SKM-1 treated with dmso at 0.1 percent for 144 hours (cell line): ENCODE measurements around the gene ZBTB44.

ENCODE experiments used
- DNase-seq: peaks from one replicate; lab custom pipeline; 2025; ENCODE audit not compliant: unreplicated experiment; lab: John Stamatoyannopoulos, UW

Gene ZBTB44

DNA sequence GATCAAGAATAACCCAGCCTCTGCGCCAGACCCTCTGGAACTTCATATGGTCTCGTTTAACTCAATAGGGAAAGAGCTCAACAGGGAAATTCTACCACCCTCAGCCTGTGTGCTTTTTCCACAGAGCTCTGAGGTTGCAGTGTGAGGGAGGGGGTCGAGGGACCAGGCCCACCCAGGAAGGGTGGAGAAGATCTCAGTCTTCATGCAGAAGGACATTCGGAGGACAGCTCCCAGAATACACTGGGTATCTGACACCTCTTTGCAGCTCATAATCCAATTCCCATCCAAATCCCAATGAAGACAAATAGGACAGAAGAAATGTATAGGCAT lies 98.5 kb downstream of the ZBTB44 start:
- DNase-seq = no peak

DNA sequence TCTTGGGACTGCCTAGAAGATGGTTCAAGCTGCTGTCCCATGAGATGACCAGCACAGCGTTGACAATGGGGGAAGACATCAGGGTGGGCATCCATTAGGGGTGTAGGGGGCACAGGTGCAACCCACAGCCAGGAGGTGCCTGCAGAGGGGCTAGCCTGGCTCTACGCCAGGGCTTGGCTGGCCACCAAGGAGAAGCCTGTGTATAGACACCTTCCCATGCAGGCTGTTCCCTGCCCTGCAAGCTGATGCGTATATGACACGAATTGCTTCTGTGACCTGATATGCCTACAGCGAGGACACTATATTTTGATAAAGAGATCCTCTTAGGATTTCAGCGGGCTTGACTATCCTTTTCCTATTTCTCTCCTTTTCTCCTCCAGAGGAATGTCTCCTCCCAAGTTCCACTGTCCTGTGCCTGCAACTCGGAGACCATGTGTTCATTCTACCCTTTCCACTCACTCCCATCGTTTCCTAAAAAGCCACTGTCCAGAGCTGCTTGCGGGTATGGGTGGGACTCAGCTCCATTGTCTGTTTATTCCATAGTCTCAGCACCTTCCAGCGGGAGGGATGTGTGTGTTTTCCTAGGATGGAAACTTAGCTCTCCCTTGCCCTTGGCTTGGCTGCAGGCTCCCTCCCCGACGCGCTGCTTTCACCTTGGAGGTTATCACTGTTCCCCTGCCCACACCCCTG lies 99.0 kb downstream of the ZBTB44 start:
- no peak for DNase-seq

DNA sequence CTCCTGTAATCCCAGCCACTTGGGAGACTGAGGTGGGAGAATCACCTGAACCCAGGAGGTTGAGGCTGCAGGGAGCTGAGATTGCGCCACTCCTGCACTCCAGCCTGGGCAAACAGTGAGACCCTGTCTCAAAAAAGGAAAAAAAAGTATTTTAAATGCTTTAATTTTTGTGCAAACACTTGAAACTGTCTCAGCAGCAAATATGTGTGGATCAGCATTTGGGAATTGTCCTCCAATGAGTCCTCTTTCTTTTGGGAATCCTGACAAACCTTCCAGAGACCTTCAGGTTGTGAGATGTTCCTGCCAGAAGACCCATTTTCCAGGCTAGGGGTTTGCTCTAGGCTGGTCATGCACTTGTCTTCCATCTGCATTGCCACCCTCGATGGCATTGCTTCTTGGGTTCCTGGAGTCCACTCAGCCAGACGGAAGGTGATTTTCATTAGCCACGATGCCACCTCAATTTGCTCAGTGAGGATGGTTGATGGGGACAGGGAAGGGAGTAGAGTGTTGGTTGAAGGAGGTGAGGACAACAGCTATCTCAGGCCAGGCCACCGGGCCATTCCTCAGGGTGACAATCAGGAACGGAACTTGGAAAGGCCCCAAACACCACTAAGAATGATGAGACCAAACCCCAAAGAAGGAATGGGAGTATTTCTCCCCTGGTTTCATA lies 99.7 kb downstream of the ZBTB44 start:
- no peak for DNase-seq

DNA sequence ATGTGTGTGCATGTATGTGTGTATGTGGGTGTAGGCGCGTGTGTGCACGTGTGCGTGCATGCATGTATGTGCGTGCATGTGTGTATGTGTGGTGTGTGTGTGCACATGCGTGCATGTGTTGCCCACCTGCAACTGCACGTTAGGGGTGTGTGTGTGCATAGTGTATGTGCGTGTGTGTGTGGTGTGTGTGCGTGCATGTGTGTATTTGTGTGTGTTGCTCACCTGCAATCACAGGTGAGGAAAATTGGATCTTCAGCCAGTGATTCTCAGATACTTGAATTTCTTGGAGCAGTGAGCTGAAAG lies 100.8 kb downstream of the ZBTB44 start:
- no peak for DNase-seq

DNA sequence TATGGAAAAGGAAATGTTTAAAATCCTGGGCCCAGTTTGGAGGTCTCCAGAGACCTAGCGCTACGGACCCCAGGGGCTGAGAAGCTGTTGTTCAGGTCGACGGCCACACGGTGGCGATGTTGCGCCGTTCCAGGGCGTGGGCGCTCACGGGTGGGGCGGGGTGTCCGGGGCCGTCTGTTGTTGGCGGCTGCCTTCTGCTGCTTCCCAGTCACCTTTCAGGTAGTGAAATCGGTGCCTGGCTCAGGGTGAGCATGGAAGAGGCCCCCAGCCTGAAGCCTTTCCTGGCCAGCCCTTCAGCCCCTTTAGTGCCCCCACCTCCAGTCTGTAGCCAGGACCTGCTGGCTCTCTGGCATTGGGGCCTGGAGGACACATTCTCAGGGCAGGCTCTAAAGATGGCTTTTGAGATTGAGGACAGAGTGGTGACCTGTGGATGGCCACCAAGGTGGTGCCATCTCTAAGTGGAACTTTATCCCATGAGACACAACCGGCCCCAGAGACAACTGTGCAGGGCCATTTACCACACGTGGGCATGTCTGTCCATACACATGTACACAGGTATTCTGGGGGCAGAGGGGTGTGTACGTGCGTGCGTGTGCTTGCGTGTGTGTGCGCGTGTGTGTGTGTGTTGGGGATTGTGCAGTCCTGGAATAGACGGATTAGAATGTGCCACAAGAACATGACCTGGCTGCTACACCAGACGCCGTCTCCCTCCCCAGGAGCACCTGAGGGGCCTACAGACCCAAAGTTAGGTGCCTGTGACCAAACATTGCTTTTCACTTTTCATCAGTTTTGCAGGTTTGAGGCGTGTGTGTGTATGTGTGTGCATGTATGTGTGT lies 101.4 kb downstream of the ZBTB44 start:
- DNase-seq = peak; percentile 29

DNA sequence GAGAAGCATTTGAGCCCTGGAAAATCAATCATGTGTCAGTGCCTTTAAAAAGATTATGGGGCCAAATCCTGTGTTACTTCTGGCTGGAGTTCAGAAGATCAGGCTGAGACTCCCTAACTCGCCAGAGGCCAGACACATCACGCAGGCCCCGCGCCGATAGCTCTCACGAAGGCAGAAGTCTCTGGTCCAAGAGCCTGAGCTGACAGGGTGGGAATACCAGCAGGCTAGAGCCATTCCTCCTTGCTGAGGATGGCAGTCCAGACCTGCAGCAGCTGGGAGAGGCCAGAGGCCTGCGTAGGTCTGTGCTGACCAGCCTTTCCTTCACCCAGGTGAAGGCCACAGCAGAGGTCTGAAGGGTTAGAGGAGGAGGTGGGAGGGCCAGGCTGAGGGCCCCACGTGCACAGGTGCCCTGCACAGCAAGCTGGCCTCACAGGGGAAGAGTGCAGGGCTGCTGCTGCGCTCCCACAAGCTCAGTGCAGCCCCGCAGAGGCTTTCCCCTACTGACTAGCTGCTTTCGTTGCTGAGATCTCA lies 102.2 kb downstream of the ZBTB44 start:
- no peak for DNase-seq

DNA sequence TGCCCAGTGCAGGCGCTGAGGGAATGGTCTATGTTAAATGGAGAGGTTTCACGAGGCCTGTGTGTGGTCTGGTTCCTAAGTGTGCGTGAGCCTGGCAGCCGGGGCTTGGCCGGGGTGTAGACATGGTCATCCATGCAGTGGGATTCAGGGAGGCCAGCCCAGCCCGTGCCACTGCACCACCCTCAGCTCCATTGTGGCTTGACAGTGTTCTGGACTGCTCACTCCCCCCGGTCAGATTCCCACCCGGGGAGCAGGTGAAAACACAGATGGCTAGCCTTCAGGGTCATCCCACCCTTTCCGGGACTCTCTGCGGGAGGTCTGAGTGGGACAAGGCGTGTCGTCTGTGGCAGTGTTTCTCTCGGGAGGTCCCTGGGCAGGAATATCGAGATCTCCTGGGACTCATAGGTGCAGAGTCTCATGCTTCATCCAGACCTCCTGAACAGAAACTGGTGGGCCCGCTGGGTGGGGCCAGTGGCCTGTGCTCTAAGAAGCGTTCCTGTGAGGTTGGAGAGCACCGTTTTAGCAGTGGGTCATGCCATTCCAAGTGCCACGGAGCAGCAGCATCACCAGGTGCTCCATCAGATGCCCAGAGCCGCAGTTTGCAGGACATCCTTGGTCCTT lies 102.8 kb downstream of the ZBTB44 start:
- no peak for DNase-seq

DNA sequence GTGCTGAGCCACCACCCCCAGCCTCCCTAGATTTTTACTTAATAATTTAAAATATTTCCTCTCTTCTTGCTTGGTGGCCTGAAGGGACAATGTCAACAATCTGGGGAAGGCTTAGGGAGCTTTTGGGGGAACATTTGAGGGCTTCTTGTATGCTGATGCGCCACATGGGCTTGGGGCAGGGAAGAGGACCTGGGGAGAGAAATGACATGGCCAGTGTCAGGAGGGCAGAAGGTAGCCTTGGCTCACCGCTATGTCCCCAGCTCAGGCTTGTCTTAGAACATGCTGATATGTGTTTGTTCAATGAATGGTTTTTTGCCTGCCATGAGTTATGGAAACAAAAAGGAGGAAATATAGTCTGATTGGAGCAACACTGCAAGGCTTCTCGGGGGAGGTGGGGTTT lies 103.6 kb downstream of the ZBTB44 start:
- DNase-seq = no peak

DNA sequence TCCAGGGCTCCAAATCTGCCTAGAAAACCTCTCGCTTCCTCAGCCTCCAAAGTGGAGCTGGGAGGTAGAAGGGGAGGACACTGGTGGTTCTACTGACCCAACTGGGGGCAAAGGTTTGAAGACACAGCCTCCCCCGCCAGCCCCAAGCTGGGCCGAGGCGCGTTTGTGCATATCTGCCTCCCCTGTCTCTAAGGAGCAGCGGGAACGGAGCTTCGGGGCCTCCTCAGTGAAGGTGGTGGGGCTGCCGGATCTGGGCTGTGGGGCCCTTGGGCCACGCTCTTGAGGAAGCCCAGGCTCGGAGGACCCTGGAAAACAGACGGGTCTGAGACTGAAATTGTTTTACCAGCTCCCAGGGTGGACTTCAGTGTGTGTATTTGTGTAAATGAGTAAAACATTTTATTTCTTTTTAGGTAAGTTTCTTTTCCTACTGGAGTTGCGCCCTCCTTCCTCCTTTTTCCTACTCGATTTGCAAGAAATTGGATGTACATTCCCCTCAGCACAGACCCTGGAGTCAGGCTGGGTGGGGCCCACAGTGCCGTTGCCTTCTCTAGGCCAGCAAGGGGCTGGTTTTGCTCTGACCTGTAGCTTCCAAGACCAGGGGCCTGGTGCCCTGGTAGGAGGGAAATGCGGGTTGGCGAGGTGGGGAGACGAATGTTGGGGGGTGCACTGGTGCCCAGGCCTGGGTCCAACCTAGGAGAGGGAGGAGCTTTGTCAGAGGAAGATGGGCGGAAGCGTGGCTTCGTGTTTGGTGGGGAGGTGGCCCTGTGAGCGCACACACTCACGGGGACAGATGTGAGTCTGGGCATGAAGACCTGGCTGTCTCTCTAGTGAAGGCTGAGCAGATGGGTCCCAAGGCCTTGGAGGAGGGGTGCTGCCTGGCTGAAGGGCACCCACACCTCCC lies 104.5 kb downstream of the ZBTB44 start:
- DNase-seq = no peak

DNA sequence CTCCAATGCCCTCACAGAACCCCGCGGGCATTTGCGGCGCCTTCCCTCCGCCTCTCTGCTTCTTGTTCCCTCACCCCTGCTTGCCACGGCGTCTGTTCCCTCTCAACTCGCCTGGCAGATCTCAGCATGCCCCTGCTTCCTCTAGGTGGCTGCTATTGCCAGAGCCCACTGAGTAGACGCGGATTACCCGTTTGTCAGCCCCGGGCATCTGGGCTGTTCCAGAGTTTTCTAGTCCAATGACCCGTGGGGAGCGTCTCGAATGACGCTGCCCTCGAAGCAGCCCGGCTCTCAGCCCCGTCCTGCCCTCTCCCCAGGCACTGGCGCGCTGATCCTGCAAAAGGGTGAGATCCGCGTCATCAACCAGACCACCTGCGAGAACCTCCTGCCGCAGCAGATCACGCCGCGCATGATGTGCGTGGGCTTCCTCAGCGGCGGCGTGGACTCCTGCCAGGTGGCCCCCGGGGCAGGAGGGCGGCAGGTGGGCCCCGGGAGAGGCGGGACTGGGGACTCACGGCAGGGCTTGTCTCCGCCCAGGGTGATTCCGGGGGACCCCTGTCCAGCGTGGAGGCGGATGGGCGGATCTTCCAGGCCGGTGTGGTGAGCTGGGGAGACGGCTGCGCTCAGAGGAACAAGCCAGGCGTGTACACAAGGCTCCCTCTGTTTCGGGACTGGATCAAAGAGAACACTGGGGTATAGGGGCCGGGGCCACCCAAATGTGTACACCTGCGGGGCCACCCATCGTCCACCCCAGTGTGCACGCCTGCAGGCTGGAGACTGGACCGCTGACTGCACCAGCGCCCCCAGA lies 105.4 kb downstream of the ZBTB44 start:
- DNase-seq = no peak

DNA sequence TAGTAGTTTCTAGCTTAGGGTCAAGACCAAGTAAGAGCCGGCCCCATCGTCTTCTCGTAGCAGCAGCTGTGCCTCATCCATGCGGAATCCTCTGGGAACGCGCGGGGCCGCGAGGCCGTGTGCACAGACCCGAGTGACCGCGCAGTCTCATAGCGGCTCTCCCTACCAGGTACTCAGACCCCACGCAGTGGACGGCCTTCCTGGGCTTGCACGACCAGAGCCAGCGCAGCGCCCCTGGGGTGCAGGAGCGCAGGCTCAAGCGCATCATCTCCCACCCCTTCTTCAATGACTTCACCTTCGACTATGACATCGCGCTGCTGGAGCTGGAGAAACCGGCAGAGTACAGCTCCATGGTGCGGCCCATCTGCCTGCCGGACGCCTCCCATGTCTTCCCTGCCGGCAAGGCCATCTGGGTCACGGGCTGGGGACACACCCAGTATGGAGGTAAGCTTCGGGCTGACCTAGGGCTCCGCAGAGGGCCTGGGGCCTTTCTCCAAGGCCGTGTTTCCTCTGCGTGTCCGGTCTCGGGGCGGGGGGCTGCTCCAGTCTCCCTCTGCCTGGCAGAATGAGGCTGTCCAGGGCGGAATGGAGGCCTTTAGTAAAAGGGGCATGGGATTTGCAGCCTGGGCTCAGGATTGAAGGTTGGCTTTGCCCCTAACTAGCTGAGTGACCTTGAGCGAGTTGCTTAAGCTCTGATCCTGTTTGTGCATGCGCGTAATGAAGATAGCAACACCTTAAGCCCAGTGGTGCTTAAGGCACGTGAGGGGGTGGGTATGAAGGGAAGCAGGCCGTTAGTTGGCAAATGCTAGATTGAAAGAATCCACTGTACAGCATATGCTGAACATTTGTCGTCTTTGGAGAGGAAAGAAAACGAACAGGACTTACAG lies 106.2 kb downstream of the ZBTB44 start:
- no peak for DNase-seq

DNA sequence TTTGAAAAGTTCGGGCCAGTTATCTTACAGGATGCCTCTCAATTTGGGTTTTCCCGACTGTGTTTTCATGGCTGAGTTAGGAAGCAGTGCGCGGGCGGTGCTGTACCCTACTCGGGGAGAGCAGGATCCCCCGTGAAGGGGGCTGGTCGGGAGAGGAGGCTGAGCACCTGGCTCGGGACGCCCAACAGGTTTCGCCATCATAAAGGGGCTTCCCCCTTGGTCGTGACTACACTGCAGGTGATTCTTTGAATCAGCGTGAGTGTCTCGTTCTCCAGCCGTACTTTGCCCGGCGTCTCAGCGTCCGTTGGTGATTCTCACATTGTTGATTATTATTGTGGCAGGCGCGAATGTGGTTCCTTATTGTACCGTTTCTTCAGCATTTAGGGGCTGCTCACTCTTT lies 108.6 kb downstream of the ZBTB44 start:
- no peak for DNase-seq

DNA sequence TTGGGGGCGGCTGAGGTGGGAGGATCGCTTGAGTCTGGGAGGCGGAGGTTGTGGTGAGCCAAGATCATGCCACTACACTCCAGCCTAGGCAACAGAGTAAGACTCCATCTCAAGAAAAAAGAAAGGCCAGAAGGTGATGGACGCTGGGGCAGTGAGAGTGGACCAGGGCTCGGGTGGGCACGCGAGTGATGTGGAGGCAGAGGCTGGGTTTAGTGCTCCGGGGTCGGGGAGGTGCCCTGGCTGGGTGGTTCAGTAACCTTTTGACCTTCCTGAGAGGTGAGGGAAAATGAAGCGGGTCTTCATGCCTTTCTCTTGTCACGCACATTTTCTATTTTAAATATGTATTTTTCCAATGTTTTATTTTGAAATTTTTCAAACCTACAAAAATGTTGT lies 110.0 kb downstream of the ZBTB44 start:
- DNase-seq = no peak

DNA sequence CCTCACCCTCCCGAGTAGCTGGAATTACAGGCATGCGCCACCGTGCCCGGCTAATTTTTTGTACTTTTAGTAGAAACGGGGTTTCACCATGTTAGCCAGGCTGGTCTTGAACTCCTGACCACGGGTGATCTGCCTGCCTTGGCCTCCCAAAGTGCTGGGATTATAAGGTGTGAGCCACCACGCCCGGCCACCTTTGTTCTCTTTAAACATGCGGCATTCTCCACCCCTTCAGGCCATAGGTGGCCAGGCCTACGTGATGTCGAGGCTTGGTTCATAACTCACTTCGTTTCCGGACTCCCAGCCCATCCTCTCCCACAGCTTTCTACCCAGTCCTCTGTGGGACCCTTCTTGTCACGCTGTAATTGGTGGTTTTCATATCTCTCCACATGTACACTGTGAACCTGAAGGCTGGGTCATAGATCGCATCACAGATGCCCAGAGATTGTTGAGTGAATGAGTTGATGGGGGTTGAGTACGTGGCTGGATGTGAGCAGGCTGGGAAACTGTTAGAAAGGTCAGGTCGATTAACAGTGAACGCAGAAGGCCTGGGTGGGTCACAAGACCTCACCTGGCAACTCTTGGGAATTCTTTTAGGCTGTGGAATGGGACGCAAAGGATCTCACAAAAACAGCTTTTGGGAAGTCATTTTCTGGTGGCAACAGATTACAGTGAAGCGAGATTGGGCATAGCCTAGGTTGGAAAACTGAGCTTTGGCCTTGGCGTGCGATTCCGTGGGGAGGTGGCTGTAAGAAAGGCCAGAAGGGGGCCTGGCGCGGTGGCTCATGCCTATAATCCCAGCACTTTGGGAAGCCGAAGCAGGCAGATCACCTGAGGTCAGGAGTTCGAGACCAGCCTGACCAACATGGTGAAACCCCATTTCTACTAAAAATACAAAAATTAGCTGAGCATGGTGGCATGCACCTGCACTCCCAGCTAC lies 110.7 kb downstream of the ZBTB44 start:
- DNase-seq = no peak

DNA sequence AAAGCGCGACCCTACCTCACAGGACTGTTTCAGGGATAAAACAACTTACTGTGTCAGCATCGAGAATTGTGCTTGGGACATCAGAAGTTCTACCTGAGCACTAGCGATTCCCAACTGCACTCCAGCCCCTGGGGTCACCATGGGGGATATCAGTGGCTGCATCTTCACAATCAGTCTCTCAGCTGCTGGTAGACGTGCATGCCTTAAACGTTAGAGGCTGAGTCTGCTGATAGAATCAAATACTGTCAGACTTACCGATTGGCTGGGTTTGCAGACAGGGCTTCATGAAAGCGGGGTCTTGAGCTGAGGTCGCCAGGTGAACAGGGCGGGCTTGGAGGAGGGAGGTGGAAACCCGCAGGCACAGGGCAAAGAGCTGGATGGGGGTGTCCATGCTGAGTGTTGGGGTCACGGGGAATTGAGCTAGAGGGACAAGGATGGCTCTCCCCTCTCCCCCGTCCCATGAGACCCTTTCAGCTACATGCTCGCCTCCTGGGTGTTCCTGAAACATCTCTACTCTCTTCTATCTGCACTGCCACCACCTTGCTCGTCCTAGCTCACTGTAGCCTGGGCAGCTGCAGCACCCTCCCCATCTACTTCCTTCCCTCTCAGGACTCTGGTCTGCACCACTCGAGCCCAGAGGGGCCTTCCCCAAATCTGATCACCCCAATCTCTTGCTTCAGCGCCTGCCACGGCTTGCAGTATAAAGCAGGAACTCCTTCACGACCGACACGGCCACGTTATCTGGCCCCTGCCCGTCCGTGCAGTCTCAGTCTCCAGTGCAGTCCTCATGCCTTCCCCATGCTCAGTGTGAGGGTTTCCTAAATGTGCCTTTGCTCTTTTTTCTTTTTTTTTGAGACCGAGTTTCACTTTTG lies 111.7 kb downstream of the ZBTB44 start:
- no peak for DNase-seq

DNA sequence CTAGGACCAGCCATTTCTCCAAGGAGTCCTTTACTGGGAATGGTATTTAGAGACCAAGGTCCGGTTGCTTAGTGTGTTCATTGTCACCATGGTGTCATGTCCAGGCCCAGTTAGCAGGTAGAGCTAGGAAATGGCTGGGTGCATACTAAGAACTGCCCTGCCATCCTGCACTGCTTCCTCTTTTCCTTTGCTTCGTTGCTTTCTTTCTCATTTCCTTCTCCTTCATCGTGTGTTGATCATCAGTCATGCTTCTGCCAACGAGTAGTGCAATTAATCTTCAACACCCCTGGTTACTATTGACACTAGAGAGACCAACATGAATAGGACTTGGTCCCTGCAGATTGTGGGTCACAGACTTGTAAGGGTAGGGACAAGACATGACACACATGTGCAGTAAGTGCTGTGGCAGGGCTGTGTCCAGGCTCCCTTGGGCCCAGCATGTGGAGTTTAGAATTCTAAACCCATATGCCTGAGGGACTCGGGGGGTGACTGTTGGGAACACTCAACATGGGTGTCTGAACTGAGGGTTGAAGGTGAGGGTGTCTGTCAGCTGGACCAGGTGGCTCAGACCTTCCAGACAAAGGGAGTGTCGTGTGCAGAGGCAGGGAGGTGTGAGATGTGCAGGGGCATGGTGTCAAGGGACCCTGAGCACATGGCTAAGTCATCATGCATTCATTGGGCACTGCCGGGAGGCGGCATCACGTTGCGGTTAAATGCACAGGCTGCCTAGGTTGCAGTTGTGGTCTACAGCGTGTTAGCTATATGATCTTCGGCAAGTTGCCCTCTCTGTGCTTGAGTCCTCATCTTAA lies 112.5 kb downstream of the ZBTB44 start:
- DNase-seq = no peak
